NCI-H1092 (cell line): ENCODE measurements around the gene NT5E.
"Not testable (repeated sequence)": the region's sequence is repeated elsewhere in the genome, so short reads cannot be mapped to it uniquely, and the experiment has no call there.

Experiments
- DNase-seq: peaks from one replicate; lab custom pipeline; 2025; lab: John Stamatoyannopoulos, UW

NT5E gene

DNA sequence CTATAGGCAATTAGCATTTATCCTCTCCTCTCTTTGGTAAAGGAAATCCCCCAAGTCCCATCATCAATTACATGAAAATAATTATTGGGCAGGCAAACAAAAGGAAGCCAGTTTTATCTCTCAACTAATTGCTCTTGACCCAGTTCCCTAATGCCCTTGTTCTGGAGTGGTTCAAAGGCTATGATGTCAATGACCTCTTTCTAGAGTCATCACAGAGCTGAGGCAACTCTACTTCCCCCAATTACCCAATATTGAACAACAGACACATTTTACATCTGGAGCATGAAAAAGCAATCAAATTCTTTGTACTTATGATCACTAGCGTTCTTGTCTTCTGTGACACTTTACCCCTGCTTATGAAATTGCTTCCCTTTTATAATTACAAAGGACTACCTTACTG, 43.5 kb downstream of the NT5E start:
- DNase-seq: no peak

GRCh38 chr6:85494547-85495536, 45.0 kb downstream of the NT5E start:
- no peak for DNase-seq

GRCh38 chr6:85496009-85496579, 46.2 kb downstream of the NT5E start:
- DNase-seq: no peak

DNA sequence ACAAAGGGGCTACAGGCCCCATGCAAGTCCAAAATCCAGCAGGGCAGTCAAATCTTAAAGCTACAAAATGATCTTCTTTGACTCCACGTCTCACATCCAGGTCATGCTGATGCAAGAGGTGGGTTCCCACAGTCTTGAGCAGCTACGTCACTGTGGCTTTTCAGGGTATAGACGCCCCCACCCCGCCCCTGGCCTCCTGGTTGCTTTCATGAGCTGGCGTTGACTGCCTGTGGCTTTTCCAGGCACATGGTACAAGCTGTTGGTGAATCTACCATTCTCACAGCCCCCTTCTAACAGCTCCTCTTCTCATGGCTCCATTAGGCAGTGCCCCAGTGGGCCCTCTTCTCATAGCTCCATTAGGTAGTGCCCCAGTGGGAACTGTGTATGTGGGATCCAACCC, 47.0 kb downstream of the NT5E start:
- no peak for DNase-seq

DNA sequence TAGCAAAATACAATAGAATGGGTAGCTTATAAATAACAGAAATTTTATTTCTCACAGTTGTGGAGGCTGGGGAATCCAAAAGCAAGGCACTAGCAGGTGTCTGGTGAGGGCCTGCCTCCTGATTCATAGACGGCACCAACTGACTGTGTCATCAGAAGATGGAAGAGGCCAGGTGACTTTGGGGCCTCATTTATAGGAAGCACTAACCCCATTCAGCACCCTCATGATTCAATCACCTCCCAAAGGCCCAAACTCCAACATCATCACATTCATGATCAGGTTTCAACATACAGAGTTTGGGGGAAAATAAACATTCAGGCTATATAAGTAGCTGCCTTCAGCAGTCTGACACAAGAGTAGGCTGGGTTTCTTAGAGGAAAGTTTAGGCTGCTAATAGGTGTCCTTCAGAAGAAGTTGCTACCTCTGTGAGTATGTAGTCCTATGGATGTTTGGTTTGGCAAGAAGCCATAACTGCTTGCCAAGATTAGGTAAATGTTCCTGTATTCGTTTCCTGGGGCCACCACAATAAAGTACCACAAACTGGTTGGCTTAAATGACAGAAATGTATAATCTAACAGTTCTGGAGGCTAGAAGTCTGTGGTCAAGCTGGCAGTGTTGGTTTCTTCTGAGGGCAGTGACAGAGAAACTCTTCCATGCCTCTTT, 48.8 kb downstream of the NT5E start:
- DNase-seq: no peak

- DNase-seq: no peak
Observed at GRCh38 chr6:85506441-85507093, 56.7 kb downstream of the NT5E start.

DNA sequence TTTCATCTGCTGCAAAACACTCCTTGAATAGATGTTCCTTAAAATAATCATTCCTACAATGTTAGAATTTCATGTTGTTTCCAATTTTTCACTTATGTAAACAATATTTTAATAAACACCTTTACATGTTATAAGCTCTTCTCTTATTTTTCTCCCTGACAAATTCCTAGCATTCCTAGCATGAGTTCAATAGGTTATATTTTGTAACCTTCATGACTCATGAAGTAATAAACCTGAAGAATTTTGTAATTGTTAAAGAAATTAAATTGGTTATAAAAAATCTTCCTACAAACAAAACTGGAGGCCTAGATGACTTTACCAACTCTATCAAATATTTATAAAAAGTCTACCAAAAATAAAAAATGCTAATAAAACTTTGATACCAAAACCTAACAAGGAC, 66.3 kb downstream of the NT5E start:
- no peak for DNase-seq

- DNase-seq: not testable (repeated sequence)
Observed at GRCh38 chr6:85524281-85524680, 74.4 kb downstream of the NT5E start.

DNA sequence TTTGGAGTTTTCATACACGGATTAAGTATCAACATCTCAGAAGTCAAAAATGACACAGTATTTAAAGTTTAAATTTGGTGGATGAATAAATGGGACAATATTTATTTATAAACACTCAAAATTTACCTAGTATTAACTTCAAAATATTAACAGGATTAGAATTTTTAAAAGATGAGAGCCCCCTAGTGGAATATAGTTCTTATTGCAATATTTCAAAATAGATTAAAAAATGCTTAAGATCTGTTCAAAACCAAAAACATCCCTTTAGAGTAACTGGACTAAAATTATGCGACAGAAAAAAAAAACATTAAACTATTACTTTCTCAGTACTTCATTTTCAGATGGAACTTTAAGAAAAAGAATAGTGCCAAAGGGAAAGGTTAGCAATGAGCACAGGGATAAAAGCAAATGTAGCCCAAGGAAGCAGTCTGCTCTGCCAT, 87.2 kb downstream of the NT5E start:
- DNase-seq: no peak

- DNase-seq: no peak
Observed at GRCh38 chr6:85544776-85545175, 94.9 kb downstream of the NT5E start.
